Astrocyte (in vitro differentiated cells and primary cell): ENCODE data around the gene ZNF316. TPM values are rescaled to one million over a fixed set of nuclear protein-coding genes. Genes with fewer than 3 reads are reported as not detected.

Experiments
- DNase-seq: peaks from one replicate; pipeline ENCODE4 v3.0.0-alpha.2; 2010; ENCODE audit warnings: low read depth
- FAIRE-seq: peaks from 2 replicates; lab custom pipeline; 2011; peaks lifted over from hg19 to GRCh38; lab: Jason Lieb, UNC
- H2AFZ ChIP-seq: 2 replicates; pipeline ENCODE4 v1.6.0; 2012; ENCODE audit warnings: low read depth, low read length, inconsistent platforms
- H3K27ac ChIP-seq: 2 replicates; pipeline ENCODE4 v1.5.1; 2011; ENCODE audit warnings: low read depth, low read length, inconsistent platforms
- H3K27me3 ChIP-seq: 2 replicates; pipeline ENCODE4 v1.6.0; 2011; ENCODE audit warnings: low read length, inconsistent platforms; ENCODE audit not compliant: insufficient read depth
- H3K36me3 ChIP-seq: 2 replicates; pipeline ENCODE4 v1.5.1; 2011; ENCODE audit warnings: low read length, inconsistent platforms; ENCODE audit not compliant: insufficient read depth
- H3K4me1 ChIP-seq: 2 replicates; pipeline ENCODE4 v1.5.1; 2011; ENCODE audit warnings: low read length, inconsistent platforms; ENCODE audit not compliant: insufficient read depth
- H3K4me2 ChIP-seq: 2 replicates; pipeline ENCODE4 v1.6.0; 2012; ENCODE audit warnings: low read length, inconsistent platforms
- H3K4me3 ChIP-seq: 2 replicates; pipeline ENCODE4 v1.5.1; 2011; ENCODE audit warnings: low read depth, mild to moderate bottlenecking, low read length, inconsistent platforms; ENCODE audit not compliant: insufficient read depth
- H3K79me2 ChIP-seq: 2 replicates; pipeline ENCODE4 v1.6.0; 2012; ENCODE audit warnings: mild to moderate bottlenecking, low read length, inconsistent platforms; ENCODE audit not compliant: insufficient read depth
- H3K9ac ChIP-seq: 2 replicates; pipeline ENCODE4 v1.6.0; 2012; ENCODE audit warnings: mild to moderate bottlenecking, low read length, inconsistent platforms
- H3K9me3 ChIP-seq: 2 replicates; pipeline ENCODE4 v1.5.1; 2012; ENCODE audit warnings: low read depth, mild to moderate bottlenecking, low read length, inconsistent platforms; ENCODE audit not compliant: insufficient read depth
- H4K20me1 ChIP-seq: 2 replicates; pipeline ENCODE4 v1.6.0; 2012; ENCODE audit warnings: low read length, inconsistent platforms; ENCODE audit not compliant: insufficient read depth
- H3K27ac Mint-ChIP-seq: one replicate; pipeline ENCODE4 v1.8.0; 2021; ENCODE audit warnings: mild to moderate bottlenecking, mixed read lengths; ENCODE audit not compliant: unreplicated experiment
- H3K27me3 Mint-ChIP-seq: one replicate; pipeline ENCODE4 v1.8.0; 2021; ENCODE audit warnings: low read depth, mixed read lengths; ENCODE audit not compliant: unreplicated experiment
- H3K36me3 Mint-ChIP-seq: one replicate; pipeline ENCODE4 v1.8.0; 2021; ENCODE audit warnings: low read depth, mixed read lengths; ENCODE audit not compliant: unreplicated experiment
- H3K4me1 Mint-ChIP-seq: one replicate; pipeline ENCODE4 v1.8.0; 2021; ENCODE audit warnings: low read depth, mixed read lengths; ENCODE audit not compliant: unreplicated experiment
- H3K4me3 Mint-ChIP-seq: one replicate; pipeline ENCODE4 v1.8.0; 2021; ENCODE audit warnings: mild to moderate bottlenecking, moderate library complexity, mixed read lengths; ENCODE audit not compliant: unreplicated experiment
- H3K9me3 Mint-ChIP-seq: one replicate; pipeline ENCODE4 v1.8.0; 2021; ENCODE audit warnings: mild to moderate bottlenecking, mixed read lengths; ENCODE audit not compliant: unreplicated experiment
- CTCF ChIP-seq: IDR thresholded peaks from 2 replicates; pipeline ENCODE4 v1.5.1; 2011; ENCODE audit warnings: low read depth, mild to moderate bottlenecking, inconsistent platforms, low read length, moderate library complexity; ENCODE audit not compliant: insufficient read depth
- EZH2 ChIP-seq: IDR thresholded peaks from 2 replicates; pipeline ENCODE4 v1.6.1; 2012; ENCODE audit warnings: mild to moderate bottlenecking, low read length, inconsistent platforms; ENCODE audit not compliant: insufficient read depth
- total RNA-seq: library from RNA; stranded (reverse); gene quantifications from 2 replicates; pipeline ENCODE4 v1.2.1, GENCODE V29; 2021

ZNF316 gene
- total RNA-seq, 1 donor from 2014 or later = 22.8 TPM

- no peak overlapping the region for H3K27ac ChIP-seq
- H3K9ac ChIP-seq = no peak overlapping the region
- peaks cover 3% of the 10 kb centered on the region for H3K4me1 Mint-ChIP-seq
- FAIRE-seq (no peak), DNase-seq (no peak)
- peaks cover 9% of the 10 kb centered on the region for H3K79me2 ChIP-seq
- no peaks in the 10 kb centered on the region for H3K27me3 ChIP-seq
- H4K20me1 ChIP-seq = peaks cover 26% of the 10 kb centered on the region
- H3K36me3 ChIP-seq = no peaks in the 10 kb centered on the region
- H2AFZ ChIP-seq = no peak overlapping the region
- H3K27ac Mint-ChIP-seq = no peak overlapping the region
- no peak overlapping the region for H3K4me3 Mint-ChIP-seq
- peaks cover 39% of the 10 kb centered on the region for H3K36me3 Mint-ChIP-seq
- no peaks in the 10 kb centered on the region for H3K4me1 ChIP-seq
- H3K9me3 ChIP-seq = peaks cover 4% of the 10 kb centered on the region
- H3K9me3 Mint-ChIP-seq = peaks cover 18% of the 10 kb centered on the region
- H3K27me3 Mint-ChIP-seq = no peaks in the 10 kb centered on the region
- TF ChIP-seq EZH2 (no peak), CTCF (no peak)
- H3K4me3 ChIP-seq = no peak overlapping the region
- H3K4me2 ChIP-seq = no peak overlapping the region
These were observed 16.2 kb downstream of the ZNF316 start for GRCh38 chr7:6653071-6654003.

- Histone ChIP-seq H3K4me1 (no peaks in the 10 kb centered on the region), H3K79me2 (no peaks in the 10 kb centered on the region), H3K27me3 (no peaks in the 10 kb centered on the region), H3K27ac (no peak overlapping the region), H3K9ac (no peak overlapping the region), H2AFZ (no peak overlapping the region), H3K9me3 (peaks cover 4% of the 10 kb centered on the region), H3K4me3 (no peak overlapping the region), H4K20me1 (peaks cover 17% of the 10 kb centered on the region), H3K36me3 (no peaks in the 10 kb centered on the region), H3K4me2 (no peak overlapping the region)
- Mint-ChIP-seq H3K36me3 (peaks cover 37% of the 10 kb centered on the region), H3K4me1 (peaks cover 7% of the 10 kb centered on the region), H3K4me3 (no peak overlapping the region), H3K27ac (no peak overlapping the region), H3K27me3 (no peaks in the 10 kb centered on the region), H3K9me3 (peaks cover 18% of the 10 kb centered on the region)
- TF ChIP-seq EZH2 = no peak
- TF ChIP-seq CTCF = no peak
- no peak for DNase-seq
- FAIRE-seq = no peak
These were observed 17.2 kb downstream of the ZNF316 start for GRCh38 chr7:6654113-6654841.
